Mesodermal cell (in vitro differentiated cells): ENCODE data around the gene PCDHB4. TPM values are rescaled to one million over a fixed set of nuclear protein-coding genes. Genes with fewer than 3 reads are reported as not detected.
"Not testable (repeated sequence)": the region's sequence is repeated elsewhere in the genome, so short reads cannot be mapped to it uniquely, and the experiment has no call there.

ENCODE experiments used
- H3K27ac ChIP-seq: 2 replicates; pipeline ENCODE4 v1.7.0; 2013; ENCODE audit warnings: mild to moderate bottlenecking, low read depth, low read length, moderate library complexity; ENCODE audit not compliant: severe bottlenecking
- H3K36me3 ChIP-seq: 2 replicates; pipeline ENCODE4 v1.7.1; 2013; ENCODE audit warnings: mild to moderate bottlenecking, low read length, moderate library complexity; ENCODE audit not compliant: control insufficient read depth, insufficient read depth
- H3K4me1 ChIP-seq: one replicate; pipeline ENCODE4 v1.7.1; 2013; ENCODE audit warnings: mild to moderate bottlenecking, low read length; ENCODE audit not compliant: insufficient read depth, control insufficient read depth, poor library complexity, severe bottlenecking
- H3K4me3 ChIP-seq: 2 replicates; pipeline ENCODE4 v1.7.0; 2013; ENCODE audit warnings: low read length, control low read depth, mild to moderate bottlenecking; ENCODE audit not compliant: insufficient read depth, poor library complexity, severe bottlenecking; ENCODE audit errors: extremely low read depth
- H3K9me3 ChIP-seq: 2 replicates; pipeline ENCODE4 v1.7.1; 2013; ENCODE audit warnings: mild to moderate bottlenecking, low read length, moderate library complexity; ENCODE audit not compliant: control insufficient read depth
- WGBS, 2 experiments: methylation state at CpG; one replicate each; pipeline ENCODE4 v1.1.5; 2013; ENCODE audit warnings: missing lambda C conversion rate in 2 of 2; ENCODE audit not compliant: insufficient coverage in 2 of 2; 5-methylcytosine and 5-hydroxymethylcytosine counted together
- polyA plus RNA-seq, 2 experiments: library from polyadenylated mRNA; stranded (reverse); fragments of 50-300 nt; gene quantifications; one replicate each; pipeline ENCODE4 v1.2.3, GENCODE V29; 2013

The PCDHB4 gene
- polyA plus RNA-seq (2013, experiment 1 of 2): 0.29 TPM
- polyA plus RNA-seq (2013, experiment 2 of 2): 0.71 TPM

DNA sequence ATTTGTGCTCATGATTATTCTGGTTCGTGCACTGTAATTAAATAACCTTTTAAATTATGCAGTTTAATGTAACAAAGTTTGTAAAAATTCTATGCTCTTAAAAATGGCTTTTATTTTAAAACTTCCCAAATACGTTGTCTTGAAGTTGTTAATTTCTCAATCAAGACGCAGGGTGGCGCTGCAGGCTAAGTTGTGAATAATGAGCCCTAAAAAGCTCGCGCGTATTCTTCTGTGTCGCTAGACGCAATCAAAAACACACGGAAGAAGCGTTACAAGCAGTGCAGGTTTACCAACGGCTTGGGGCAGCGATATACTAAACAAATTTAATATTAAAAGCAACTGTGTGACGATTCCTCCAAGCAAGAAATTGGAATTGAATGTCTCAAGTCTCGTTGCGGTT is at the start of gene PCDHB4:
Gene PCDHB4, plus strand, starts transcription at position 256 of the 400 bp plus-strand sequence. CDS start 181 bp downstream, outside the sequence.
- no peak within 1 kb of the TSS for H3K27ac ChIP-seq
- WGBS, 2 experiments: 86 to 90% methylated on average over 12 to 14 of the region's 16 CpGs
- peaks cover 9% of the 10 kb centered on the region for H3K9me3 ChIP-seq
- no peaks in the 10 kb centered on the region for H3K36me3 ChIP-seq
- no peaks in the 10 kb centered on the region for H3K4me1 ChIP-seq
- H3K4me3 ChIP-seq: no peak within 1 kb of the TSS

- 89 to 94% methylated on average over 14 to 17 of the region's 17 CpGs for WGBS, 2 experiments
- Histone ChIP-seq H3K27ac (no peak overlapping the region), H3K4me3 (no peak overlapping the region)
Observed at GRCh38 chr5:141077826-141078225, 43.8 kb upstream of the PCDHB4 start.

GRCh38 chr5:141082228-141082627 is 39.4 kb upstream of the PCDHB4 start:
- Histone ChIP-seq H3K36me3 (no peaks in the 10 kb centered on the region), H3K4me1 (no peaks in the 10 kb centered on the region), H3K4me3 (no peak overlapping the region), H3K9me3 (no peaks in the 10 kb centered on the region), H3K27ac (no peak overlapping the region)

More at GRCh38 chr5:141077826-141078225, 43.8 kb upstream of the PCDHB4 start:
- H3K9me3 ChIP-seq: no peaks in the 10 kb centered on the region
- no peaks in the 10 kb centered on the region for H3K4me1 ChIP-seq
- H3K36me3 ChIP-seq: no peaks in the 10 kb centered on the region

DNA sequence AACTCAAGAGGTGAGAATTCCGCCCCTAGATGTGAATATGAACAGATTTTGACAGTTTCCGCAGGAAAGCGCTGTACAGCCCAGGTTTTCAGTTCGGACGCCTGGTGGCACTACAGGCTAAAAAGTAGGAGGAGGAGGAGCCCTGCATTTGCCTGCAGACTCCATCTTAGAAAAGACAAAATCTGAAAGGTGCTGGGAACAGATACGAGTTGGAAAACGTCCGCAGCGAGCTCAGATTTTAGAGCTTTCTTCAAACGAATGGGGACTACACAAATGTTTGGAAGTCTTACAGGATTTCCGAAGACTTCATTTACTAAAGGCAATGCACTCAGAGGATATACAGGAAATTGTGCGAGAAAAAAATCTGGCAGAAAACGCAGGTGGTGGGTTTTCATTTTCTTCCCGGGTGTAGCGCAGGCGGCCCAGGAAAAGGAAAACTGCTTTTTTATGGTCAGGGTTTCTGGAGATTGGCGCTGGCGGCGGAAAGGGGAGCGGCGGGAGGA is 37.1 kb upstream of the PCDHB4 start:
- no peak overlapping the region for H3K4me3 ChIP-seq
- no peaks in the 10 kb centered on the region for H3K36me3 ChIP-seq
- H3K9me3 ChIP-seq: no peaks in the 10 kb centered on the region
- no peaks in the 10 kb centered on the region for H3K4me1 ChIP-seq
- H3K27ac ChIP-seq: no peak overlapping the region
- WGBS, 2 experiments: 78 to 93% methylated on average over 21 of the region's 21 CpGs

GRCh38 chr5:141094481-141095262 is 26.9 kb upstream of the PCDHB4 start, which contains the start of gene PCDHB2:
Gene PCDHB2 (plus strand): TSS chr5:141094615. CDS start chr5:141094791, 176 bp downstream.
- Histone ChIP-seq H3K27ac (peak within 1 kb of the TSS; percentile 79), H3K36me3 (peaks cover 17% of the 10 kb centered on the region), H3K4me1 (no peaks in the 10 kb centered on the region), H3K4me3 (peak within 1 kb of the TSS; percentile 58), H3K9me3 (peaks cover 16% of the 10 kb centered on the region)
- 12 to 16% methylated on average over 27 of the region's 29 CpGs for WGBS, 2 experiments

DNA sequence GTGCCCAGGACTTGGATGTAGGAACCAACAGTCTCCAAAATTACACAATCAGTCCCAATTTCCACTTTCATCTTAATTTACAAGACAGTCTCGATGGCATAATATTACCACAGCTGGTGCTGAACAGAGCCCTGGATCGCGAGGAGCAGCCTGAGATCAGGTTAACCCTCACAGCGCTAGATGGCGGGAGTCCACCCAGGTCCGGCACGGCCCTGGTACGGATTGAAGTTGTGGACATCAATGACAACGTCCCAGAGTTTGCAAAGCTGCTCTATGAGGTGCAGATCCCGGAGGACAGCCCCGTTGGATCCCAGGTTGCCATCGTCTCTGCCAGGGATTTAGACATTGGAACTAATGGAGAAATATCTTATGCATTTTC is 26.4 kb upstream of the PCDHB4 start:
- H3K4me1 ChIP-seq: no peaks in the 10 kb centered on the region
- H3K4me3 ChIP-seq: peak overlapping the region; percentile 58
- H3K27ac ChIP-seq: no peak overlapping the region
- H3K9me3 ChIP-seq: peaks cover 22% of the 10 kb centered on the region
- peaks cover 23% of the 10 kb centered on the region for H3K36me3 ChIP-seq
- WGBS, 2 experiments: 90 to 96% methylated on average over 8 to 12 of the region's 12 CpGs

GRCh38 chr5:141096181-141096580 is 25.4 kb upstream of the PCDHB4 start:
- H3K27ac ChIP-seq, H3K4me3 ChIP-seq, H3K4me1 ChIP-seq: not testable (repeated sequence)
- H3K9me3 ChIP-seq: peaks cover 31% of the 10 kb centered on the region
- peaks cover 32% of the 10 kb centered on the region for H3K36me3 ChIP-seq
- WGBS, 2 experiments: 99 to 100% methylated on average over 4 to 10 of the region's 46 CpGs

DNA sequence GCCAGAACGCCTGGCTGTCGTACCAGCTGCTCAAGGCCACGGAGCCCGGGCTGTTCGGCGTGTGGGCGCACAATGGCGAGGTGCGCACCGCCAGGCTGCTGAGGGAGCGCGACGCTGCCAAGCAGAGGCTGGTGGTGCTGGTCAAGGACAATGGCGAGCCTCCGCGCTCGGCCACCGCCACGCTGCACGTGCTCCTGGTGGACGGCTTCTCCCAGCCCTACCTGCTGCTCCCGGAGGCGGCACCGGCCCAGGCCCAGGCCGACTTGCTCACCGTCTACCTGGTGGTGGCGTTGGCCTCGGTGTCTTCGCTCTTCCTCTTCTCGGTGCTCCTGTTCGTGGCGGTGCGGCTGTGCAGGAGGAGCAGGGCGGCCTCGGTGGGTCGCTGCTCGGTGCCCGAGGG is 25.0 kb upstream of the PCDHB4 start:
- not testable (repeated sequence) for H3K4me3 ChIP-seq
- peaks cover 32% of the 10 kb centered on the region for H3K9me3 ChIP-seq
- WGBS, 2 experiments: 92 to 95% methylated on average over 10 to 12 of the region's 38 CpGs

GRCh38 chr5:141100243-141100805 is 21.3 kb upstream of the PCDHB4 start, which contains the start of gene PCDHB3:
Gene PCDHB3 (plus strand): TSS chr5:141100473. CDS start chr5:141100650, 177 bp downstream.
- no peak within 1 kb of the TSS for H3K27ac ChIP-seq
- peaks cover 28% of the 10 kb centered on the region for H3K9me3 ChIP-seq
- no peaks in the 10 kb centered on the region for H3K4me1 ChIP-seq
- 84 to 92% methylated on average over 16 to 17 of the region's 19 CpGs for WGBS, 2 experiments
- H3K36me3 ChIP-seq: peaks cover 35% of the 10 kb centered on the region
- H3K4me3 ChIP-seq: no peak within 1 kb of the TSS

More for the DNA sequence above, 25.0 kb upstream of the PCDHB4 start:
- not testable (repeated sequence) for H3K4me1 ChIP-seq, H3K27ac ChIP-seq
- peaks cover 36% of the 10 kb centered on the region for H3K36me3 ChIP-seq

GRCh38 chr5:141101059-141101458 is 20.6 kb upstream of the PCDHB4 start:
- Histone ChIP-seq H3K27ac (no peak overlapping the region), H3K4me1 (no peaks in the 10 kb centered on the region), H3K36me3 (peaks cover 29% of the 10 kb centered on the region), H3K4me3 (no peak overlapping the region), H3K9me3 (peaks cover 22% of the 10 kb centered on the region)
- WGBS, 2 experiments: 91 to 97% methylated on average over 19 to 20 of the region's 20 CpGs
